ENCODE data around the gene HDGFL2. TPM values are rescaled to one million over a fixed set of nuclear protein-coding genes. Genes with fewer than 3 reads are reported as not detected.
"Not testable (repeated sequence)": the region's sequence is repeated elsewhere in the genome, so short reads cannot be mapped to it uniquely, and the experiment has no call there.

Gene HDGFL2
- polyA plus RNA-seq, 3 donors: 54.9 to 90.9 (median 85.5) TPM

DNA sequence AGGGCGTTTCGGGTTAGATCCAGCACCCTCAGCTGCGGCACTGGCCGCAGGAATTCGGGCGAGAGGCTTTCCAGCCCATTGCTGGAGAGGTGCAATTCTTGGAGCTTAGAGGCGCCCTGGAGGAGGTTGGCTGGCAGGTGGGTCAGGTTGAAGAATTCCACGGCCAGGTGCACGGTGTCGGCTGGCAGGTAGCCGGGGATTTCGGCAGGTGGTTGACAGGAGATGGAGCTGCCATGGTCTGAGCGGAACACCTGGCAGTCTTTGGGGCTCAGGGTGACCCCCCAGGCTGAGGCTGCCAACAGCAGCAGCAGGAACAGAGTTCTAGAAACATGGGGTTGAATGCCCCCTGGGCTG, 66.5 kb downstream of the HDGFL2 start:
- no peak for DNase-seq (ENCODE audit: extremely low read depth in 1 of 11, low read depth in 9 of 11, low spot score in 4 of 11)

DNA sequence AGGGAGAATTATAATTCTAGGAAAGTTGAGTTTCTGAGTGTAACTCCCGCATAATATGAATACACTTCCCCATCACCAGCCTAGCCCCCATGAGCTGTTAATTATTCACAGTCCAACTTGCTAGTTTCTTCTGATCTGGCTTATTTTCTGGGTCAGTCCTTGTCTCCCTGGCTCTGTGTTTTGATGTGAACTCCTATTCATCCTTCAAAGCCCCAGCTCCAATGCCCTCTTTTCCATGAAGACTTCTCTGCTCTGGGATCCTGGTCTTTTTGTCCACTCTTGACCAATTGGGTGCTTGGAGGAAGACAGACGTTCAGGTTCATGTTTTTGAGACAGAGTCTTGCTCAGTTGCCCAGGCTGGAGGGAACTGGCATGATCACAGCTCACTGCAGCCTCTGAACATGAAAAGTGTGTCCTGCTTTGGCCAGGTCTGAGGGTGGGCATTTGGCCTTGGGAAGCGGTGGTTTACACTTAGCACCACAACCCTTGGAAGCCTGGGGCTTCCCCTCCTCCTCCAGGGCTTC, 67.1 kb downstream of the HDGFL2 start:
- DNase-seq (ENCODE audit: extremely low read depth in 1 of 11, low read depth in 9 of 11, low spot score in 4 of 11): no peak

DNA sequence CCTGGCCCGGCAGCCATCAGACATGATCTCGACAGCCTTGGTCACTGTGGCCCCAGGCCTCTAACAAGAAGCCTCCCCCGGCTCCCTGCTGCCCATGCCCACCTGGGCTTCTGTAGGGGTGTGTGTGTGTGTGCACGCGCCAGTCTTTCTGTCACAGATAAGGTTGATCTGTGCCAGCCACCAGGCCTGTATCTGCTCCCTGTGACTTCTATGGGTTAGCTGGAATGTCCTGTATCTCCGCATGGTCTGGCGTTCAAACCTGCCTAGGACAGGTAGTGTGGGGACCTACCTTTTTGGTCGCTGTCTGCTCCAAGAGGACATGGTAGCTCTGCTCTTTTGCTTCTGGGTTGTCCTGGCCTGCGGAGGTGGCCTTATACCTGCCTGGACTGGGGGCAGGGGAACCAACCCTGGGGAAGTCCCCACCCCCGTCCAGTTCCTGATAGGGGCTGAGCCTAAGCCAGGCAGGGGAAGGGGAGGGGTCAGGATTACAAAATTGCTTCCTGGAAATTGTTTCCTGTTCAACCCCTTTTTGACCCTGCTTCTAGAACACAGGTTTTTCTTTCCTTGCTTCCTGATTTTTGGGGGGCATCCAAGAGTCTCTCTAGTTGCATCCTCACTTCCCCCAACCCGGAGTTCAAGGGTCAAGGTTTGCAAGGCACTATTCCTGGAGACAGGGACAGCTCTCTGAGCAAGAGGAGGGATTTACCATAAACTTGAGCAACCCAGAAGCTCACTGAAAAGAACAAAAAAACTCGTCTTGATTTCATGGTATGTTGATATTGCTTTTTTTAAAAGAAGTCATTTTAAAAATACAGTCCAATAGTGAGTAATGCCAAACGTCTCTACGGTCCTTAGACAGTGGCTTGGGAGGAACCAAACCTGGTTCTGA, 67.8 kb downstream of the HDGFL2 start, which contains the start of gene LRG1:
Gene LRG1 (minus strand): TSS at position 344 of the 889 bp plus-strand sequence. CDS start 23 bp downstream, at position 321.
- peak in 1 of 11 donors; percentile 17 for DNase-seq (ENCODE audit: extremely low read depth in 1 of 11, low read depth in 9 of 11, low spot score in 4 of 11)

DNA sequence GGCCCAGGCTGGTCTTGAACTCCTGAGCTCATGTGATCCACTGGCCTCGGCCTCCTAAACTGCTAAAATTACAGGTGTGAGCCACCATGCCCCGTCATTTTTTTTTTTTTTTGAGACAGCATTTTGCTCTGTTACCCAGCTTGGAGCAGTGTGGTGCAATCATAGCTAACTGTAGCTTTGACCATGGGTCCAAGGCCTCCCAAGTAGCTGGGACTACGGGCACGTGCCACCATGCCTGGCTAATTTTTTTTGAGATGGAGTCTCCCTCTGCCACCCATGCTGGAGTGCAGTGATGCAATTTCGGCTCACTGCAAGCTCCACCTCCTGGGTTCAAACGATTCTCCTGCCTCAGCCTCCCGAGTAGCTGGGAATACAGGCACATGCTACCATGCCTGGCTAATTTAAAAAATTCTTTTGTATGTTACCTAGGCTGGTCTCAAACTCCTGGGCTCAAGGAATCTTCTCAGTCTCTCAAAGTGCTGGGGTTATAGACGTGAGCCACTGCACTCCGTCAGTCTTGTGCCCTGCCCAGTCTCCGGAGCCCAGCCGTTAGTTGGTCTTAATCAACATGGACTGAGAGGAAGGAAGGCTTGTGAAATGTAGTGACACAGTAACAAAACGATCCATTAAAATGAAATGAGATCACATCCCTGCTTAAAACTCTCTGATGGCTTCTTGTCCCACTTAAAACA, 69.2 kb downstream of the HDGFL2 start:
- DNase-seq (ENCODE audit: extremely low read depth in 1 of 11, low read depth in 9 of 11, low spot score in 4 of 11): no peak

DNA sequence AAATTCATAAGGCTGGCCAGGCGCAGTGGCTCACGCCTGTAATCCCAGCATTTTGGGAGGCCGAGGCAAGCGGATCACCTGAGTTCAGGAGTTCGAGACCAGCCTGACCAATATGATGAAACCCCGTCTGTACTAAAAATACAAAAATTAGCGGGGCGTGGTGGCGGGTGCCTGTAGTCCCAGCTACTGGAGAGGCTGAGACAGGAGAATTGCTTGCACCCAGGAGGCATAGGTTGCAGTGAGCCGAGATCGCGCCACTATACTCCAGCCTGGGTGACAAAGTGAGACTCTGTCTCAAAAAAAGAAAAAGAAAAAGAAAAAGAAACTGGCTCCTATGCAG, 69.7 kb downstream of the HDGFL2 start:
- not testable (repeated sequence) for DNase-seq (ENCODE audit: extremely low read depth in 1 of 11, low read depth in 9 of 11, low spot score in 4 of 11)

DNA sequence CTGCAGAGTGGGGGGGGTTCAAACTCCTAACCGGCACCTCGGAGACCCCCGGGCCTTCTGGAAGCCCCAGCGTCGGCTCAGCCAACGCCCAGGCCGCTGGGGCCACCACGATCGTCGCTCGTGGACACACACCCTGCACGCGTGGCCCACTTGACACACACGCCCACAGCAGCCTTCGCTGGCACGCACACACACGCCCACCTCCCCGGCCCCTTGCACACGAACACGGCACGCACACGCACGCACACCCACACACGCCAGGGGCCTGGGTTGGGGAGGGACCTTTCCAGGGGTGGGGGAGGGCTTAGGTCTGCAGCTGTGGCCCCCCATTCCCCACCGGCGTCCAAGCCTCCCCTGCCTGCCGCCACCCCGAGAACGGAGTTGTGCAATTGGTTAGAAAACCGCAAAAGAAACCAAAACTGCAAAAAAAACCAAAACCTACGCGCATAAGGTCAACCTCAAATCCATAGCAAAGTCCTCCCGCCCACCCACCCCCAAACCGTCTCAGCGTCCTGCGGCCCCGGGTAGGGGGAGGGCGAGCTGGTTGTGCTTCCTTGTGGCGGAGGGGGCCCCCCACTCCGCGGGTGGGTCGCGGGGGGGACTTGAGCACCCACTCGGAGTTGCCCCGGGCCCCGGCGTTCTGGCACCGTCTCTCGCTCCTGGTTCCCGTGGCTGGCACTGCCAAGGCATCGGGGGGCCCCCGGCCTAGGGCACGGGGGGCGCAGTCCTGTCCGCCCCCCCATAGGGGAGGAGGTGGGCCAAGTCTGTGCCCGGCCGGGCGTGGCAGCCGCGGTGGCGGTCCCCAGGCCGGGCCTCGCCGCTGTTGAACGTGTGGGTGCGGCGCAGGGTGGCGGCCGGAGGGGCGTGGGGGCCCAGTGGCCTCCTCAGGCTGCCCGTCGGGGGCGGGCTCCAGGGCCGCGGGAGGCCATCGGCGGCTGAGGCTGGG, 71.1 kb downstream of the HDGFL2 start:
- no peak for DNase-seq (ENCODE audit: extremely low read depth in 1 of 11, low read depth in 9 of 11, low spot score in 4 of 11)

DNA sequence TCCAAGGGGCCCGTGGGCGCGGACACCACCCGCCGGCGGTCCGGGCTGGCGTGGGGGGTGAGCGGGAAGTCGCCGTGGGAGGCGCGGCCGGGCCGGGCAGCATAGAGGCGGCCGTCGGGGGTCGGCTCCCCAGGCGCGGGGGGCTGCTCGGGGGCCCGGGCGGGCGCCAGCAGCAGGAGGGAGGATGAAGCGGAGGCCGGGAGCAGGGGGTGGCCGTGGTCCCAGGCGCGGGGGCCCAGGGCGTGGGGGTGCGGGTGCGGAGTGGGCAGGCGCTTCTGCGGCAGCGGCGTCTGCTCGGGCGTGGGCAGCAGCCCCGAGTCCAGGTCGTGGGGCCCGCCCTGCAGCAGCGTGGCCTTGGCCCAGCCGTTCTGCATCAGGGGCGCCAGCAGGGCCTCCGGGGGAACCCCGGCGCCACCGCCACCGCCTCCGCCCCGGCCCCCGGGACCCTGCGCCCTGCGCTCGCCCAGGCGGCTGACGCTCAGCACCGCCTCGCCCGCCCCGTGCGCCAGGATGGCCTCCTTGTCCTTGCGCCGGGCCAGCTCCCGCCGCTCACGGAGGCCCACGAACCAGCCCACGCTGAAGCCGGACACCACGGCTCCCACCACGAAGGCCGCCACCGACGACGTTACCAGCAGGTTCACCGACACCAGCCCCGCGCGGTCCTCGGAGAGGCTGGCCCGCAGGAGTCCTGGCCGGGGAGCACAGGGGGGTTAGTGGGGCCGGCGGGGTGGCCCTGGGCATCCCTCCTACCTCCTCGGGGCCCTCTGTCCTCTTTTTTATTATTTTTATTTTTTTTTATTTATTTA, 71.9 kb downstream of the HDGFL2 start:
- DNase-seq (ENCODE audit: extremely low read depth in 1 of 11, low read depth in 9 of 11, low spot score in 4 of 11): no peak

DNA sequence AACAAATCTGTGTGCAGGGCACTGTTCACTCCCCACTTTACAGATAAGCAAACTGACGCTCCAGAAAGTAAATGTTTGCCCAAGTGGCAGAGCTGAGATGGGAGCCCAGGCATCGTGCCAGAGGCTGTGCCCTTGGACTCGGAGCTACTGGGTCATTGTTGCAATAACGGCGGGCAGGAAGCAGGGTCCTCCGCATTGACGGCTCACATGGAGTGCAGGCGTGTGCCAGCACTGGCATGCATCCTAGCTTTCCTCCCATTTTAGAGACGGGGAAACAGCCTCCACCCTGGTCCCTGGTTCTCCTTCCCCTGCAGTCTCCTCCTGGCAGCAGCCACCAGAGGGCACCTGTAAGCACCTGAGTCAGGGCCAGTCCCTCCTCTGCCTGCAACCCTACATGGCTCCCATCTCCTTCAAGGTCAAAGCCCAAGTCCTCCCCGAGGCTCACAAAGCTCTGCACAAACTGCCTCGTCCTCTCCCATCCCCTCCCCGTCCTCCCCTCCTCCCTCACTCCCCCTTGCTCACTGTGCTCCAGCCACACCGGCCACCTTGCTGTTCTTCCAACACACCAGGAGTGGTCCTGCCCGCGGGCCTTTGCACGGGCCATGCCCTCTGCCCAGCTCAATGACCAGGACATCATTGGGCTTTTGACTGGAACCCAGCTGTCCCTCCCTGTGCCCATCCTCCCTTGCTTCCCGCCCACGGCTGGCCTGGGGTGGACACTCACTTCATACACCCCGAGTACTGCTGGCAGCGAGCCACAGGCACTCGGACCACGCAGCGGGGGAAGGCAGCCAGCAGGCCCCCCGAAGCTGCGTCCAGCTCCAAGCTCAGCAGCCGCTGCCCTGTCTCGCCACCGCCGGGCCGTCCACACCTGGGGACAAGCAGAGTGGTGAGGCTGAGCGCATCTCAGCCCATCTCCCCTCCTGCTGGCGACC, 75.5 kb downstream of the HDGFL2 start:
- no peak for DNase-seq (ENCODE audit: extremely low read depth in 1 of 11, low read depth in 9 of 11, low spot score in 4 of 11)

DNA sequence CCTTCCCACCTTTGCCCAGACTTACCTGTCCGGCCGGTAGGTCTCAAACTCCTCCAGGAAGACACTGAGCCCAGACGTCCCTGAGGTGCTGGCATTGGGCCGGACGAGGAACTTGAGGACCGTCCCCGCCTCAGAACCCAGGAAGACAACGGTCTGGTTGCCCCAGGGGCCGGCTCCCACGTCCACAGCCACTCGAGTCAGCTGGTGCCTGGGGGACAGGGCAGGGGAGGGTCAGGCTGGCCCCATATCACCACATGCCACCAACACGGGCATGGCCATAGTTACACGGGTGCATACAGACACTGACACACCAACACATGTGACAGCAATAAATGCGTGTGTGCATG, 76.1 kb downstream of the HDGFL2 start:
- no peak for DNase-seq (ENCODE audit: extremely low read depth in 1 of 11, low read depth in 9 of 11, low spot score in 4 of 11)

DNA sequence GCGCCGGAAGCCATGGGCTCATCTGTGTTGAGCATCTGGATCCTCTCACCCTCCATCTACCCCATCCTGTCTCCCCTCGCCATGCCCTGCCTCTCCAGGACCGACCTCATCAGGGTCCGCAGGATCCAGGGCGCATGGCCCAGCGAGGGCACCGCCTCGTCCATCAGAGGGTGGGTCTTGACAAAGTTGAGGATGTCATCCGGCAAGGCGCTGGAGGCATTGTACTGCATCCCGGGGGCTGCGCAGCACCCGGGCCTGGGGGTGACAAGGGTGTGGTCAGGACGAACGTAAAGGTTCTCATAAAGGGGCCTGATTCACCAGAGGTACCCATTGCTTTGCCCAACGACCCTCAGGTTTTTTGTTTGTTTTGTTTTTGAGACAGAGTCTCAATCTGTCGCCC, 77.9 kb downstream of the HDGFL2 start:
- no peak for DNase-seq (ENCODE audit: extremely low read depth in 1 of 11, low read depth in 9 of 11, low spot score in 4 of 11)

DNA sequence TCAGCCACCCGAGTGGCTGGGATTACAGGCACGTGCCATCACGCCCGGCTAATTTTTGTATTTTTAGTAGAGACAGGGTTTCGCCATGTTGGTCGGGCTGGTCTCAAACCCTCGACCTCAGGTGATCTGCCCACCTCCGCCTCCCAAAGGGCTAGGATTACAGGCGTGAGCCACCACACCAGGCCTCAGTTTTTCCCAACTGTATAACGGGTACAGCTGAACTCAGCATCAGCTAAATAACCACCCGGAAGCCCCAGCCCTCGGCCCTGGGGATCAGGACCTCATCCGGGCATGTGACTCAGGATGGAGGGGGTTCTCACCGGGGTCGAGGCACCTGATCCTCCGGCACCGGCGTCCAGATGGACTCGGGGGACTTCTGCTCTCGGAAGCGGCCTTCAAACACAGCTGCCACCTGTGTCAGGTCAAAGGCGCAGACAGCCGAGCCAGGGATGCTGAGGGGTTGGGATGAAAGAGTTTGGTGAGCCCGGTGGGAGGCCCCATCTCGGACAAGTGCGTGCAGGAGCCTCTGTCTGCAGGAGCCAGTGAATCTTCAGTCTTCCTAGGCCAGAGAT, 78.5 kb downstream of the HDGFL2 start:
- no peak for DNase-seq (ENCODE audit: extremely low read depth in 1 of 11, low read depth in 9 of 11, low spot score in 4 of 11)

Other genes starting within 250 kb of the HDGFL2 start
- gene EBI3, start 242.8 kb upstream of the HDGFL2 start, polyA plus RNA-seq (ENCODE audit: insufficient read length in 3 of 3): under 1 TPM; 0.36 to 0.82 (median 0.54) TPM
- 10 to 100 TPM; 19.5 to 26.6 (median 21.4) TPM for gene YJU2, start 225.2 kb upstream of the HDGFL2 start, polyA plus RNA-seq (ENCODE audit: insufficient read length in 3 of 3)
- 1 to 10 TPM; 1.5 to 3.5 (median 3.0) TPM for gene SHD, start 193.0 kb upstream of the HDGFL2 start, polyA plus RNA-seq (ENCODE audit: insufficient read length in 3 of 3)
- under 1 TPM; 0.22 to 0.39 (median 0.38) TPM for gene TMIGD2, start 169.9 kb upstream of the HDGFL2 start, polyA plus RNA-seq (ENCODE audit: insufficient read length in 3 of 3)
- gene FSD1, start 167.7 kb upstream of the HDGFL2 start, polyA plus RNA-seq (ENCODE audit: insufficient read length in 3 of 3): 1 to 10 TPM; 5.6 to 8.7 (median 6.9) TPM
- gene STAP2, start 133.5 kb upstream of the HDGFL2 start, polyA plus RNA-seq (ENCODE audit: insufficient read length in 3 of 3): 10 to 100 TPM; 23.8 to 37.6 (median 28.7) TPM
- gene MPND, start 128.7 kb upstream of the HDGFL2 start, polyA plus RNA-seq (ENCODE audit: insufficient read length in 3 of 3): 10 to 100 TPM; 21.3 to 31.4 (median 26.0) TPM
- 10 to 100 TPM; 54.5 to 80.5 (median 73.3) TPM for gene SH3GL1, start 71.8 kb upstream of the HDGFL2 start, polyA plus RNA-seq (ENCODE audit: insufficient read length in 3 of 3)
- gene CHAF1A, start 69.7 kb upstream of the HDGFL2 start, polyA plus RNA-seq (ENCODE audit: insufficient read length in 3 of 3): 10 to 100 TPM; 20.5 to 27.9 (median 24.2) TPM
- gene UBXN6, start 14.5 kb upstream of the HDGFL2 start, polyA plus RNA-seq (ENCODE audit: insufficient read length in 3 of 3): 100 to 1,000 TPM in 1 of 3 donors, 10 to 100 TPM in 2; 84.9 to 107 (median 99.6) TPM
- gene PLIN4, start 46.2 kb downstream of the HDGFL2 start, polyA plus RNA-seq (ENCODE audit: insufficient read length in 3 of 3): 1 to 10 TPM in 2 of 3 donors, under 1 TPM in 1; 0.70 to 1.5 (median 1.5) TPM
- gene PLIN5, start 62.9 kb downstream of the HDGFL2 start, polyA plus RNA-seq (ENCODE audit: insufficient read length in 3 of 3): 1 to 10 TPM; 2.1 to 8.2 (median 3.9) TPM
- under 1 TPM; 0.64 to 0.75 (median 0.65) TPM for gene LRG1, start 67.7 kb downstream of the HDGFL2 start, polyA plus RNA-seq (ENCODE audit: insufficient read length in 3 of 3)
- gene SEMA6B, start 87.4 kb downstream of the HDGFL2 start, polyA plus RNA-seq (ENCODE audit: insufficient read length in 3 of 3): 1 to 10 TPM; 1.6 to 3.7 (median 3.2) TPM
- gene TNFAIP8L1, start 167.2 kb downstream of the HDGFL2 start, polyA plus RNA-seq (ENCODE audit: insufficient read length in 3 of 3): 10 to 100 TPM; 13.2 to 13.9 (median 13.5) TPM
- 10 to 100 TPM; 71.5 to 94.2 (median 83.5) TPM for gene MYDGF, start 198.0 kb downstream of the HDGFL2 start, polyA plus RNA-seq (ENCODE audit: insufficient read length in 3 of 3)

Measured in renal cortex interstitium (tissue), 11 donors.